ENCODE measurements around the gene ZNF276.
"Not testable (repeated sequence)": the region's sequence is repeated elsewhere in the genome, so short reads cannot be mapped to it uniquely, and the experiment has no call there.

Gene ZNF276

GRCh38 chr16:89738072-89738377 lies 16.7 kb downstream of the ZNF276 start:
- DNase-seq = no peak

DNA sequence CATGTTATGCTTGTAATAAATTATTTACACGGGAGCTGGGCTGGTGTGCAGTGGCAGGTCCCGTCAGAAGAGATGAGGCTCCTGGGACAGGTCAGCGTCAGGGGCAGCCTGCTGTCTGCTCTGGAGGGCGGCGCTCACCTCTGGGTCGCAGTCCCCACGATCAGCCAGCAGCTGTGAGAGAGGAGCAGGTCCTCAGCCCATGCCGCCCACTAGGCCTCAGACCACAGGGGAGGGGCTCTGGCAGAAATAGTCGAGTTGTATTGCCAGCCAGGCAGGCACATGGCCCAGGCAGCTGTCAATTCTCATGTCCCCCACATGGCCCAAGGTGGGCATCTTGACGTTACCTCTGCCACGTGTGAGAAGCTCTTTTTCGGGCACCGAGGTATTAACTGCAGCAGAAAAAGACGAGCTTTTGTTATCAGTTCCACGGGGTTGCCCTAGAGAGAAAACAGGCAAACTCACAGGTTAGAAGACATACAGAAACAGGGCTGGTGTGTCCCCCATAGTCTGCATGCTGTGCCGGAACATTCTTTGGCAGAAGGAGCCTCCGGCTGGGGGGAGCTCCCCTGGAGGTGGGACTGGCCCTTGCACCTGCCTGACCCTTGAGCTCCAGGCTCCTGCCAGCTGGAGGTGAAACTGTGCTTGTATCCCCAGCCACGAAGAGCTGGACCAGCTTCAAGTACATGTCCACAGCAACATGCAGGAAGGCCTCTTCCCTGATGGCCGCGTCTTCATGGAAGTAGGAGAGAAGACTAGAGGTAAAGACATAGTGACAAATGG lies 17.4 kb downstream of the ZNF276 start:
- no peak for DNase-seq

GRCh38 chr16:89739383-89739782 lies 18.0 kb downstream of the ZNF276 start:
- no peak for DNase-seq

- DNase-seq = peak in 3 of 4 experiments; percentile 27 to 43 (median 38)
Measured at GRCh38 chr16:89741342-89742014, 20.1 kb downstream of the ZNF276 start.

GRCh38 chr16:89742948-89743347 lies 21.6 kb downstream of the ZNF276 start:
- DNase-seq = no peak

GRCh38 chr16:89744813-89745212 lies 23.5 kb downstream of the ZNF276 start:
- no peak for DNase-seq

DNA sequence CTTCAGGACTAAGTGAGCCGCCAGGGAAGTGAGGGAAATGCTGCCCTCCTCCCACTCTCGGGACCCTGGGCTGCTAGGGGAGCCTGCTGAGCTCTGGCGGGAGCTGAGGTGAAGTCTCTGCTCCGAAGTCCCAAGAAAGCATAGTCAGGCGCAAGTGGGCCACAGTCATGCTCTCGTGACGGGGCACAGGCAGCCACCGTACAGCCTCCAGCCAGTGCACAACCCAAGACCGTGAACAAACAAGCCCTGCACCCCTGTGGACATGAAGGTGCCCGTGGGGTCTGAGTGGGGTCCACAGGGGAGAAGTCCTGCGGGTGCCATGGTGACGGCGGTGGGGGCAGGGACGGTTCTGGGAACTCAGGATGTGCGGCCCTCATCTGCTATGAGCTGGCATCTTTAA lies 24.7 kb downstream of the ZNF276 start:
- DNase-seq = no peak

GRCh38 chr16:89748076-89748475 lies 26.7 kb downstream of the ZNF276 start:
- DNase-seq = no peak

GRCh38 chr16:89748921-89749320 lies 27.6 kb downstream of the ZNF276 start:
- DNase-seq = peak in 3 of 4 experiments; percentile 28 to 51 (median 33)

DNA sequence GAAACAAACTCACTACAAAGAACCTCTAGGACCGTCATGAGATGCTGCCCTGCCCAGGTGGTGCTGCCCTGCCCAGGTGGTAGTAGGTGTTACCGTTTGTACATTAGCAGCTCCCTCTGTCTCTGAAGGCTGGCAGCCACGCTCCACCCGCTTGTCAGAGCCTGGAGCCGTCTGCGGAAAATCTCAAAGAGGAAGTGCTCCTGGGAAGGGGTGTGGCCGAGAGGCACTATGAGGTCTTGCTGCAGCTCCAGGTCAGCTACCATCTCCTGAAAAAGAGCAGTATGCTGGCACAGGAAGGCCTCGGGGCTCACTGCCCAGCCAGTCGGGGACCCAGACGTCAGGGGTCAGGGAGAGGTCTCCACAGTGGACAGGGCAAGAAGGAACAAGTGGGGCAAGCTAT lies 28.3 kb downstream of the ZNF276 start:
- DNase-seq = peak; percentile 78 to 87 (median 84)

- DNase-seq = peak in 1 of 4 experiments; percentile 27
Measured at GRCh38 chr16:89759746-89760340, 38.5 kb downstream of the ZNF276 start.

DNA sequence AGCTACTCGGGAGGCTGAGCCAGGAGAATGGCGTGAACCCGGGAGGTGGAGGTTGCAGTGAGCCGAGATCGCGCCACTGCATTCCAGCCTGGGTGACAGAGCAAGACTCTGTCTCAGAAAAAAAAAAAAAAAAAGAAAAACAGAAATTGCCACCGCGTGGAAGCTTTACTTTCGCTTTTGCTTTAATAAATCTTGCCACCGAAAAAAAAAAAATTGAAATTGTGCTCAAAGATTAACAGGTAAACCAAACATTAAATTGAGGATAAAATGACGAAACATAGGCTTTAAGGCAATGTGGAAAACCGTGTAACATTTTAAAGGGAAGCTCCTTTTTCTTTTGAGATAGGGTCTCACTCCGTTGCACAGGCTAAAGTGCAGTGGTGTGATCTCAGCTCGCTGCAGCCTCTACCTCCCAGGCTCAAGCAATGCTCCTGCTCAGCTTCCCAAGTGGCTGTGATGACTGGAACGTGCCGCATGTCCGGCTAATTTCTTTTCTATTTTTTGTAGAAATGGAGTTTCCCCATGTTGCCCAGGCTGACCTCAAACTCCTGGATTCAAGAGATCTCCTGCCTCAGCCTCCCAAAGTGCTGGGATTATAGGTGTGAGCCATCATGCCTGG lies 40.1 kb downstream of the ZNF276 start:
- DNase-seq = peak in 1 of 4 experiments; percentile 37

- peak; percentile 89 to 95 (median 92) for DNase-seq
Measured at GRCh38 chr16:89764711-89765201, 43.4 kb downstream of the ZNF276 start.

DNA sequence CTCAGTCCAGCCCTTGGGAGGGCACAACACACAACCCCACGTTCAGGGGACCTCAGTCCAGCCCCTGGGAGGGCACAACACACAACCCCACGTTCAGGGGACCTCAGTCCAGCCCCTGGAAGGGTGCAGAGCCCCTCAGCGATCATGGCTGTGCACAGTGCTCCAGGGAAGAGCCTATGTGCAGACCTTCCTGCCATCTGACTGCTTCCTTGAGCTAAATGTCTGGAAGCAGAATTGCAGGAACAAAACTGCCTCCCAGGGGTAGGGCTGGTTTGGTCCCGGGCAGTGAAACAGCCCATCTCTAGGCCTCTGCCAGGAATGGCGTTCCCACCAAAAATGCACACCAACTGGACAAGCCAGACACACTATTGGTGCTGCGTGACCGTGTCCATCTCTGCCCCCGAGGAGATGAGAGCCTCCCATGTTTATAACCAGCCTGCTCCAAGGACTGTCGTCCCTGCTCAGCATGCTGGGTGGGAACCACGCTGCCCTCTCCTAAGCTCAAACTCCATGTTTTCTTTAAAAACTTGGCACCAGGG lies 44.0 kb downstream of the ZNF276 start:
- DNase-seq = peak in 2 of 4 experiments; percentile 17 to 27

DNA sequence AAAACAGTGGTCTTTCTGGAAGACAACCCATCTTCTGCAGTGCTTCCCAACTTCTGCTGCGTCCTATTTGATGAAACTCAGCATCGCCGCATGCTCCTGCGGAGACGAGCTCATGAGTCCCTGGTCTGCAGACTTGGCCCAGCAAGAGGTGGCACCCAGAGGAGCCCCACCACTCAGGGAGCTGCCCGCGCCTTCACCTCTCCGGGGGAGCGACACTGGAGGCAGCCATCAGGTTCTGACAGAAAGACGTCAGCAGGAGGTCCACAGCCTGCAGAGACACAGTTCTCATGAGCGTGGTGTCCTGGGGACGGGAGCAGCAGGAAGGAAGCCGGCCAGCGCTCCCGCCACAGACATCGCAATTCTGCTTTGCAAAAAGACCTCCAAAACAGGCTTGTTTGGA lies 49.0 kb downstream of the ZNF276 start:
- DNase-seq = no peak

GRCh38 chr16:89775223-89775622 lies 53.9 kb downstream of the ZNF276 start:
- no peak for DNase-seq

DNA sequence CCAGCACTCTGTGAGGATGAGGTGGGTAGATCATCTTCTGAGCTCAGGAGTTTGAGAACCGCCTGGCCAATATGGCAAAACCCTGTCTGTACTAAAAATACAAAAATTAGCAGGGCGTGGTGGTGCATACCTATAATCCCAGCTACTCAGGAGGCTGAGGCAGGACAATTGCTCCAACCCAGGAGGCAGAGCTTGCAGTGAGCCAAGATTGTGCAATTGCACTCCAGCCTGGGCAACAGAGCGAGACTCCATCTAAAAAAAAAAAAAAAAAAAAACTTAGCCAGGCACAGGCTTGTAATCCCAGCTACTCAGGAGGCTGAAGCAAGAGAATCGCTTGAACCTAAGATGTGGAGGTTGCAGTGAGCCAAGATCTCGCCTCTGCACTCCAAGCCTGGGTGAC lies 56.9 kb downstream of the ZNF276 start:
- DNase-seq = not testable (repeated sequence)

DNA sequence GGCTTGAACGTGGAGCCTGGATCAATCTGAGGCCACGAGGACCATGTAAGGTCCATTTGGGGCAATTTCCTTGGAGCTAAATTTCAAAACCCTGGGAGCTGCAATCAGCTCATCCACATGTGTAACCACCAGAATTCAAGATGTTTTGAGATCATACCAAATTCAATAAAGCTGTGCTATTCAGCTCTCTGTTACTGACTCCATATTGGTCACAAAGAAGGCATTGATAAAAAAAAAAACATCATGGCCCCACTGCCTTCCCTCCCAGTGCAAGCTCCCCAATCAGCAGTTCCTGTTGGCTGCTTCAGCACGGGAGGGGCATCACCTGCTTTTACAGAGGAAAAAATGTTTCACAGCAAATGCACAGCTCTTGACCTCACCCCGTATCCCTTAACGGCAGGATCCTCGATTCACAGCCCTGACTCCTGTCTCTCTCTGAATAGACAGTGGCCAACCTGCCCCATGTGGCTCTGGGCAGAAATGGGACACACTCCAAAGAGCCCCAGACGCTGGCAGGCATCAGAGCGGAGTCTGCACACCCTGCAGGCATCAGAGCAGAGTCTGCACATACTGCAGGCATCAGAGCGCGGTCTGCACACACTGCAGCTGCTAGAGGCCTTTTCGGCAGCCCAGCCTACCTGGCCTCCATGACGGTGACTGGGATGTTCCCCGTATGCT lies 58.0 kb downstream of the ZNF276 start:
- no peak for DNase-seq

GRCh38 chr16:89779909-89780305 lies 58.6 kb downstream of the ZNF276 start:
- no peak for DNase-seq

DNA sequence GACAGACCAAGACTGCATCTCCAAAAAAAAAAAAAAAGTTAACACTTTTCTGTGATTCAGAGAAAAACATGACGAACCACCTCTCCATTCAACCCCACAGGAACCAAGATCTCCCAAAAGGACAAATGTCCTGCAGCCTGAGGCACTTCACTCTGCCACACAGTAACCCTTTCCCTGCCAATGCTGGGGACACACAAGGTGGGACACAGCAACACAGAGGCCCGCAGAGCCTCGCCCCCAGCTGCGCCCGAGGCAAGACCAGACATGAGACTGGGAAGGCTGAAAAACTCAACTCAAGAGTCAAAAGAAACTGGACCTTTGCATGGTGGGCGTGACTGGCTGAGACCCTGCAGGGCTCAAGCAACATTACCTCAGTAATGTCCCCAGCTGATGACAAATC lies 61.2 kb downstream of the ZNF276 start:
- no peak for DNase-seq

GRCh38 chr16:89783952-89784351 lies 62.6 kb downstream of the ZNF276 start:
- not testable (repeated sequence) for DNase-seq

DNA sequence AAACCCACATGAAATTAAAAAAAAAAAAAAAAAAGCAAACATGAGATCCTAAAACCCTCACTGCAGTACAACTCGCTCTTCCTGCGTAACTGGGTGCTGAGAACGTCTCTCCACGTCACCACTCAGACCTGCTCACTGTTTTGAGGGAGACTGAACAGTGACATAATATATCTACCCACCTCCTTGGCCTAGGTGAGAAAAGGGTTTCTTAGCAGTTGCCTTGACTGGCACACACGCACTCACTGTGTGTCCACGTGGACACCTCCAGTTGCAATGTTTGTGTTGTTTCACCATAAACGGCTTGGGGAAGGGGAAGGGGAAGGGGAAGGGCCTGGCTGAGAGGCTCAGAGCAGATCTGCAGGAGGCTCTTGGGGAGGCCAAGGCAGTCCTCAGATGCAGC lies 63.1 kb downstream of the ZNF276 start:
- no peak for DNase-seq
